DOHH2 (cell line): ENCODE results near the gene SYK.

Experiments used
- EZH2phosphoT487 ChIP-seq: fragments of 200-600 bp; sonication (generic); IDR thresholded peaks from 2 replicates; pipeline ENCODE4 v1.6.1; 2017; ENCODE audit warnings: borderline replicate concordance, mild to moderate bottlenecking, antibody characterized with exemption, low read length, moderate library complexity, mixed read lengths
- TF ChIP-seq, protein P1 (sequence below): fragments of 200-600 bp; sonication (generic); IDR thresholded peaks from one replicate; pipeline ENCODE4 v1.5.1; 2014; ENCODE audit warnings: antibody characterized with exemption, mild to moderate bottlenecking, low read depth, low read length; ENCODE audit not compliant: poor library complexity, severe bottlenecking

DNA sequence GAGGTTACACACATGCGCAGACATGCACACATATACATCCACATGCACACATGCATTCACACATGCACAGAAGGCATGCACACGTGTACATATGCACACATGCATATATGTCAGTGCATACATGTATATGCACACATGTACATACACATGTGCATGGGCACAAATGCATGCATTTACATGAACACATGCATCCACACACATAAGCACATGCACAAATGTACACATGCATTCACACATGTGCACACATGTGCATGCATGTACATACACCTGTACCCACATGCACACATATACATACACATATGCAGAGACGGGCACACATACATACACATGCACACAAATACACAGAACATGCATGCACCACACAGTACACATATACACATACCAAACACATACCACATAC lies 97.7 kb downstream of the SYK start:
- TF ChIP-seq, protein P1, sequence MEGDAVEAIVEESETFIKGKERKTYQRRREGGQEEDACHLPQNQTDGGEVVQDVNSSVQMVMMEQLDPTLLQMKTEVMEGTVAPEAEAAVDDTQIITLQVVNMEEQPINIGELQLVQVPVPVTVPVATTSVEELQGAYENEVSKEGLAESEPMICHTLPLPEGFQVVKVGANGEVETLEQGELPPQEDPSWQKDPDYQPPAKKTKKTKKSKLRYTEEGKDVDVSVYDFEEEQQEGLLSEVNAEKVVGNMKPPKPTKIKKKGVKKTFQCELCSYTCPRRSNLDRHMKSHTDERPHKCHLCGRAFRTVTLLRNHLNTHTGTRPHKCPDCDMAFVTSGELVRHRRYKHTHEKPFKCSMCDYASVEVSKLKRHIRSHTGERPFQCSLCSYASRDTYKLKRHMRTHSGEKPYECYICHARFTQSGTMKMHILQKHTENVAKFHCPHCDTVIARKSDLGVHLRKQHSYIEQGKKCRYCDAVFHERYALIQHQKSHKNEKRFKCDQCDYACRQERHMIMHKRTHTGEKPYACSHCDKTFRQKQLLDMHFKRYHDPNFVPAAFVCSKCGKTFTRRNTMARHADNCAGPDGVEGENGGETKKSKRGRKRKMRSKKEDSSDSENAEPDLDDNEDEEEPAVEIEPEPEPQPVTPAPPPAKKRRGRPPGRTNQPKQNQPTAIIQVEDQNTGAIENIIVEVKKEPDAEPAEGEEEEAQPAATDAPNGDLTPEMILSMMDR: no peak
- no peak for TF ChIP-seq EZH2phosphoT487
